Measurements from ENCODE around the gene GPR160.

Gene GPR160

DNA sequence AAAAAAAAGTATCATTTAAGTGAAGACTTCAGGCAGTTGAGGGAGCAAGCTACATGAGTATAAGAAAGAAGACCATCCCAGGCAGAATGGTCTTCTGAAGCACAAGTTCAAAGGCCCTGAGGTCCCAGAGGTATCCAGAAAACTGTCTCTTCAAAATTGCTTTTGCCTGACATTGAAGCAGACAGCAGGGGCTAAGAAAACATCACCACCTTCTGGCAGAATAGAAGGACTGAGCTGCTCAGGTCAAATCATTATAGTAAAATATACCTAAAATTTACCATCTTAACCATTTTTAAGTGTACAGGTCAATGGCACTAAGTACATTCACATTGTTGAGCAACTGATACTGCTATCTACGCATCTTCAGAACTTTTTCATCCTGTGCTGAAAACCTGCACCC lies 16.4 kb downstream of the GPR160 start:
- Histone ChIP-seq H3K4me3 (replicated peaks; ENCODE audit: insufficient read depth, low read length) (no peak overlapping the region), H3K27ac (replicated peaks) (no peak overlapping the region), H3K27me3 (ENCODE audit: insufficient read depth, poor library complexity, severe bottlenecking) (no peaks in the 10 kb centered on the region)
- DNase-seq (ENCODE audit: low read depth in 1 of 2, low spot score in 1 of 2) = peak in 1 of 2 experiments; percentile 39
- no peak for TF ChIP-seq GABPA (IDR thresholded peaks at IDR 0.05; ENCODE audit: low read depth)
- TF ChIP-seq, protein P1, sequence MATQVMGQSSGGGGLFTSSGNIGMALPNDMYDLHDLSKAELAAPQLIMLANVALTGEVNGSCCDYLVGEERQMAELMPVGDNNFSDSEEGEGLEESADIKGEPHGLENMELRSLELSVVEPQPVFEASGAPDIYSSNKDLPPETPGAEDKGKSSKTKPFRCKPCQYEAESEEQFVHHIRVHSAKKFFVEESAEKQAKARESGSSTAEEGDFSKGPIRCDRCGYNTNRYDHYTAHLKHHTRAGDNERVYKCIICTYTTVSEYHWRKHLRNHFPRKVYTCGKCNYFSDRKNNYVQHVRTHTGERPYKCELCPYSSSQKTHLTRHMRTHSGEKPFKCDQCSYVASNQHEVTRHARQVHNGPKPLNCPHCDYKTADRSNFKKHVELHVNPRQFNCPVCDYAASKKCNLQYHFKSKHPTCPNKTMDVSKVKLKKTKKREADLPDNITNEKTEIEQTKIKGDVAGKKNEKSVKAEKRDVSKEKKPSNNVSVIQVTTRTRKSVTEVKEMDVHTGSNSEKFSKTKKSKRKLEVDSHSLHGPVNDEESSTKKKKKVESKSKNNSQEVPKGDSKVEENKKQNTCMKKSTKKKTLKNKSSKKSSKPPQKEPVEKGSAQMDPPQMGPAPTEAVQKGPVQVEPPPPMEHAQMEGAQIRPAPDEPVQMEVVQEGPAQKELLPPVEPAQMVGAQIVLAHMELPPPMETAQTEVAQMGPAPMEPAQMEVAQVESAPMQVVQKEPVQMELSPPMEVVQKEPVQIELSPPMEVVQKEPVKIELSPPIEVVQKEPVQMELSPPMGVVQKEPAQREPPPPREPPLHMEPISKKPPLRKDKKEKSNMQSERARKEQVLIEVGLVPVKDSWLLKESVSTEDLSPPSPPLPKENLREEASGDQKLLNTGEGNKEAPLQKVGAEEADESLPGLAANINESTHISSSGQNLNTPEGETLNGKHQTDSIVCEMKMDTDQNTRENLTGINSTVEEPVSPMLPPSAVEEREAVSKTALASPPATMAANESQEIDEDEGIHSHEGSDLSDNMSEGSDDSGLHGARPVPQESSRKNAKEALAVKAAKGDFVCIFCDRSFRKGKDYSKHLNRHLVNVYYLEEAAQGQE (IDR thresholded peaks at IDR 0.05; ENCODE audit: insufficient replicate concordance, low read depth) = no peak
- TF ChIP-seq, protein P2, sequence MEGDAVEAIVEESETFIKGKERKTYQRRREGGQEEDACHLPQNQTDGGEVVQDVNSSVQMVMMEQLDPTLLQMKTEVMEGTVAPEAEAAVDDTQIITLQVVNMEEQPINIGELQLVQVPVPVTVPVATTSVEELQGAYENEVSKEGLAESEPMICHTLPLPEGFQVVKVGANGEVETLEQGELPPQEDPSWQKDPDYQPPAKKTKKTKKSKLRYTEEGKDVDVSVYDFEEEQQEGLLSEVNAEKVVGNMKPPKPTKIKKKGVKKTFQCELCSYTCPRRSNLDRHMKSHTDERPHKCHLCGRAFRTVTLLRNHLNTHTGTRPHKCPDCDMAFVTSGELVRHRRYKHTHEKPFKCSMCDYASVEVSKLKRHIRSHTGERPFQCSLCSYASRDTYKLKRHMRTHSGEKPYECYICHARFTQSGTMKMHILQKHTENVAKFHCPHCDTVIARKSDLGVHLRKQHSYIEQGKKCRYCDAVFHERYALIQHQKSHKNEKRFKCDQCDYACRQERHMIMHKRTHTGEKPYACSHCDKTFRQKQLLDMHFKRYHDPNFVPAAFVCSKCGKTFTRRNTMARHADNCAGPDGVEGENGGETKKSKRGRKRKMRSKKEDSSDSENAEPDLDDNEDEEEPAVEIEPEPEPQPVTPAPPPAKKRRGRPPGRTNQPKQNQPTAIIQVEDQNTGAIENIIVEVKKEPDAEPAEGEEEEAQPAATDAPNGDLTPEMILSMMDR (IDR thresholded peaks at IDR 0.05; ENCODE audit: insufficient read depth, low read length) = no peak
- no peak for TF ChIP-seq SPI1 (IDR thresholded peaks at IDR 0.05; ENCODE audit: borderline replicate concordance, low read depth)
- TF ChIP-seq POLR2AphosphoS5 (IDR thresholded peaks at IDR 0.05; ENCODE audit: low read depth) = no peak

DNA sequence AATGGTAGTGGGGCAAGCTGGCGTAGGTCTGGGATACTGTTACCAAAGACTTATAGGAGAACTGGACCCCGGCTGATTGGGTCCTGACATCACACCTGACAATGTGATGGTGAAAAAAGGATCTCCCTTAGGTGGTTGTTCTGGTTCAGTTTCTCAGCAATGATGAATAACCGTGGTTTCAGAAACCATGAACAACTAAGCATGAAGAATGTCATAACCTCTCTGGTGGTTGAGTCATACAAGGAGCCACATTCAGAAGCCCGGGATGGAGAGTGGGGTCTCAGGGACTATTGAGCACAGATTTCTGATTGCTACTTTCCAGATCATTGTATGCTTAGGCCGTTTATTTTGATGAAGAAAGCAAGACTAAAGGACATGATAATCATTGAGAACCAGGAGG lies 17.4 kb downstream of the GPR160 start:
- TF ChIP-seq, protein P2 (IDR thresholded peaks at IDR 0.05; ENCODE audit: insufficient read depth, low read length) = no peak
- TF ChIP-seq POLR2AphosphoS5 (IDR thresholded peaks at IDR 0.05; ENCODE audit: low read depth) (no peak), GABPA (IDR thresholded peaks at IDR 0.05; ENCODE audit: low read depth) (no peak), SPI1 (IDR thresholded peaks at IDR 0.05; ENCODE audit: borderline replicate concordance, low read depth) (no peak)
- no peak overlapping the region for H3K4me3 ChIP-seq (replicated peaks; ENCODE audit: insufficient read depth, low read length)
- no peak for DNase-seq (ENCODE audit: low read depth in 1 of 2, low spot score in 1 of 2)
- no peak overlapping the region for H3K27ac ChIP-seq (replicated peaks)
- no peaks in the 10 kb centered on the region for H3K27me3 ChIP-seq (ENCODE audit: insufficient read depth, poor library complexity, severe bottlenecking)

DNA sequence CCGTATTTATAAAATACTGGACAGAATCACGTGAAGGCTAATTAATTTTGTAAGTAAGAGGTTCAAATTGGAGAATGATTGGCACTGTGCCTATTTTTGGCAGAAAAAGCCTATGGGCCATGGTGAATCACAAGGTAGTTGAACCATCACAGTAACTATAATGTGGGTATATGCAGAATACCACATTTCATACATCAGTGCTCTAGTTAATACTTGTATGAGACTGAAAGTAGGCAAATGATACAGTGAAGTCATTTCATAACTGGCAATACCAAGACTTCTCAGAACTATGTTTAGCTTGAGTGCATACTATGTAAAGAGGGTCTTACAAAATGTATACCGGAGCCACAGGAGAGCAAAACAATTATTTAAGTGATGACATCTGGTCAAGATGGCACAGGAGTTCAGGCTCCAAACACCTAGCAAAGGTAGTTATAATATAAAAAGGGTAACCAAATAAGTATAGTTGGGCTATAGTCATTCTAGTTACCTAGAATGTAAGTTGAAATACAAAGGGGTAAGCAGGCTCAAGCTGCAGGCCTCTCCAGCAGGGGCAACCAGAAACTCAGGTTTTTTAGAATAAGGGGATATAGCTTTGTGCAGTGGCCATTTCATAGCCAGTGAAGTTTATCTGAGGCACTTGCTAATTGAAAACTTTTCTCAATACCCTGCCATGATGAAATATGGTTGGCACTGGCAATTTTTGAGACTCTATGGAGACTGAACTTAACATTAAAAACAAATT lies 19.1 kb downstream of the GPR160 start:
- no peak overlapping the region for H3K4me3 ChIP-seq (replicated peaks; ENCODE audit: insufficient read depth, low read length)
- H3K27me3 ChIP-seq (ENCODE audit: insufficient read depth, poor library complexity, severe bottlenecking) = no peaks in the 10 kb centered on the region
- TF ChIP-seq SPI1 (IDR thresholded peaks at IDR 0.05; ENCODE audit: borderline replicate concordance, low read depth) (no peak), POLR2AphosphoS5 (IDR thresholded peaks at IDR 0.05; ENCODE audit: low read depth) (no peak), GABPA (IDR thresholded peaks at IDR 0.05; ENCODE audit: low read depth) (no peak)
- TF ChIP-seq, protein P2 (IDR thresholded peaks at IDR 0.05; ENCODE audit: insufficient read depth, low read length) = no peak
- TF ChIP-seq, protein P1 (IDR thresholded peaks at IDR 0.05; ENCODE audit: insufficient replicate concordance, low read depth) = no peak
- DNase-seq (ENCODE audit: low read depth in 1 of 2, low spot score in 1 of 2) = no peak
- no peak overlapping the region for H3K27ac ChIP-seq (replicated peaks)
